Kidney epithelial cell (primary cell): ENCODE results near the gene RHEBL1. TPM values are rescaled to one million over a fixed set of nuclear protein-coding genes. Genes with fewer than 3 reads are reported as not detected.

Source experiments
- DNase-seq: peaks from one replicate; pipeline ENCODE4 v3.0.0-alpha.2; 2010; ENCODE audit warnings: low read depth
- H3K27me3 ChIP-seq: 2 replicates; pipeline ENCODE4 v1.6.0; 2011; ENCODE audit warnings: low read length; ENCODE audit not compliant: control insufficient read depth, insufficient read depth
- H3K36me3 ChIP-seq: 2 replicates; pipeline ENCODE4 v1.5.1; 2011; ENCODE audit warnings: low read length; ENCODE audit not compliant: control insufficient read depth, insufficient read depth
- H3K4me3 ChIP-seq: 2 replicates; pipeline ENCODE4 v1.5.1; 2011; ENCODE audit warnings: low read depth, mild to moderate bottlenecking, control low read depth, low read length
- total RNA-seq: library from RNA; depleted of rRNA; stranded (reverse); fragments of >200 nt; gene quantifications from 2 replicates; pipeline ENCODE4 v1.2.3, GENCODE V29; 2015
- TF ChIP-seq, protein P1 (sequence below): IDR thresholded peaks from 2 replicates; pipeline ENCODE4 v1.5.1; 2011; ENCODE audit warnings: mild to moderate bottlenecking, moderate library complexity, low read length, control low read depth, inconsistent platforms; ENCODE audit not compliant: insufficient read depth, poor library complexity, severe bottlenecking

RHEBL1 gene
- total RNA-seq, 1 donor from 2014 or later: 5.1 TPM

DNA sequence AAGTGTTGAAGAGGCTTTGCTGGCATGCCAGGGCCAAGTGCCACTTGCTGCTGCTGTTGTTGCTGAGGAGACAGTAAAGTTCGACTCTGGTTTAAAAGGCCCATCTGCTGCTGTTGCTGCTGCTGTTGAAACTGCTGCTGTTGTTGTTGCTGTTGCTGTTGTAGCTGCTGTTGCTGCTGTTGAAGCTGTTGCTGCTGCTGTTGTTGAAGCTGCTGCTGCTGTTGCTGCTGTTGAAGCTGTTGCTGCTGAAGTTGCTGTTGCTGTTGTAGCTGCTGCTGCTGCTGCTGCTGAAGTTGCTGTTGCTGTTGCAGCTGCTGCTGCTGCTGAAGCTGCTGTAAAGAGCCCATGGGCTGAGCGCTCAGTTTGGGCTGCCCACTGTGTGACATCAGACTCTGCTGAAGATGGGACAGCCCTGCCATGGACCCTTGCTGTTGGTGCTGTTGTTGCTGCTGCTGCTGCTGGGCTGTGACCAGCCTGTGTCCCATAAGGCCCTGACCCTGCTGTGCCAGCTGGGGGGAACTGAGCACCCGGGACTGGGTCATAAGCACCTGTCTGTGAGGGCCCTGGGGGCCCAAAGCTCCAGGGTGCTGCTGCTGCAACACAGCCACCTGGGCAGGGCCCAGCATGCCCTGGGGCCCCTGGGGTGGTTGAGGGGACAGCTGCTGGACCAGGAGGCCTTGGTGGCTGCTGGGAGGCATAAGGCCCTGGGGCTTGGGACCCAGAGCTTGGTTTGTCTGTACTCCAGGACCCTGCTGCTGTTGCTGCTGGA is 36.9 kb downstream of the RHEBL1 start:
- TF ChIP-seq, protein P1, sequence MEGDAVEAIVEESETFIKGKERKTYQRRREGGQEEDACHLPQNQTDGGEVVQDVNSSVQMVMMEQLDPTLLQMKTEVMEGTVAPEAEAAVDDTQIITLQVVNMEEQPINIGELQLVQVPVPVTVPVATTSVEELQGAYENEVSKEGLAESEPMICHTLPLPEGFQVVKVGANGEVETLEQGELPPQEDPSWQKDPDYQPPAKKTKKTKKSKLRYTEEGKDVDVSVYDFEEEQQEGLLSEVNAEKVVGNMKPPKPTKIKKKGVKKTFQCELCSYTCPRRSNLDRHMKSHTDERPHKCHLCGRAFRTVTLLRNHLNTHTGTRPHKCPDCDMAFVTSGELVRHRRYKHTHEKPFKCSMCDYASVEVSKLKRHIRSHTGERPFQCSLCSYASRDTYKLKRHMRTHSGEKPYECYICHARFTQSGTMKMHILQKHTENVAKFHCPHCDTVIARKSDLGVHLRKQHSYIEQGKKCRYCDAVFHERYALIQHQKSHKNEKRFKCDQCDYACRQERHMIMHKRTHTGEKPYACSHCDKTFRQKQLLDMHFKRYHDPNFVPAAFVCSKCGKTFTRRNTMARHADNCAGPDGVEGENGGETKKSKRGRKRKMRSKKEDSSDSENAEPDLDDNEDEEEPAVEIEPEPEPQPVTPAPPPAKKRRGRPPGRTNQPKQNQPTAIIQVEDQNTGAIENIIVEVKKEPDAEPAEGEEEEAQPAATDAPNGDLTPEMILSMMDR: no peak
- no peak for DNase-seq
- Histone ChIP-seq H3K36me3 (peaks cover 8% of the 10 kb centered on the region), H3K27me3 (no peaks in the 10 kb centered on the region), H3K4me3 (no peak overlapping the region)

DNA sequence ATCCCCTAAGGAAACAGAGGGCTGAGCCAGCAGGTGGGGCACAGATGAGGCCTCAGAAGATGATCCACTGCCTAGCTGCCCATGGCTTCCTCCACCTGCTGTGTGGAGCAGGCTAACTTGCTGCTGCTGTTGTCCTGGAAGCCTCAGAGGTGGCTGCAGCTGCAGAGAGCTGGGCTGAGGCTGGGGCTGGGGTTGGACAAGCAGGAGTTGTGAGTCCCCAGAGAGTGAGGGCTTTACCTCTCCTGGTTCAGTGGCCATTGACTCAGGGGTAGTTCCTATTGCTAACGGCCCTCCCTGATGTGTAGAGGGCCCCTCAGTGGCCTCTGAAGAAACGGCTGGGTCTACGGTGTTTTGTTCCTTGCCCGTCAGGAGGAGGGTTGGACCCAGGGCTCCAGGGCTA is 37.5 kb downstream of the RHEBL1 start:
- DNase-seq: no peak
- Histone ChIP-seq H3K36me3 (peaks cover 6% of the 10 kb centered on the region), H3K27me3 (no peaks in the 10 kb centered on the region), H3K4me3 (no peak overlapping the region)
- TF ChIP-seq, protein P1: no peak

DNA sequence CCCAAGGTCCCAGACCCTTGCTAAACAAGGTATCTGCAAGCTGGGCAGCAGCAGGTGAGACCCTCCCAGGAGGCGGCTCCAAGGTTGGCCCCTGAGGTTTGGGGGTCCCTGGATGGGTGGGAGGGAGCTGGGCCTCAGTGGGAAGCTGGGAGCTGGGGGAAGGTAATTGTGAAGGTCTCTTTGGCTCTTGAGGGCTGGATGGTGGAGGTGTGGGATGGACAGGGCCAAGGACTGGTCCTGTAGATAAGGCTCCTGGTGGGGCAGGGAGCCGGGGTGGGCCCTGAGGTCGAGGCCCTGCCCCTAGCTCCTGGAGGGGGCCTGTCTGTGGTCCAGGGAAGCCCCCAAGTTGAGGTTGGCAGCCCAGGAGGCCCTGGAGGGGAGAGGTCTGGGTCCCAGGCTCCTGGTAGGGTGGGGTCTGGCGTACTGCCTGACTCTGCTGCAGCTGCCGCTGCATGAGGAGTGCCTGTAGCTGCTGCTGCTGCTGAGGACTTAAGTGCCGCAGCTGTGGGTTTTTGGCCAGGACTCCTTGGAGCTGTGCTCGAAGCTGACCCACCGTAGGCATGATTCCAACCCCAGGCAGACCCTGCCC is 38.1 kb downstream of the RHEBL1 start:
- no peak overlapping the region for H3K4me3 ChIP-seq
- no peak for DNase-seq
- no peaks in the 10 kb centered on the region for H3K27me3 ChIP-seq
- peaks cover 6% of the 10 kb centered on the region for H3K36me3 ChIP-seq
- TF ChIP-seq, protein P1: no peak

DNA sequence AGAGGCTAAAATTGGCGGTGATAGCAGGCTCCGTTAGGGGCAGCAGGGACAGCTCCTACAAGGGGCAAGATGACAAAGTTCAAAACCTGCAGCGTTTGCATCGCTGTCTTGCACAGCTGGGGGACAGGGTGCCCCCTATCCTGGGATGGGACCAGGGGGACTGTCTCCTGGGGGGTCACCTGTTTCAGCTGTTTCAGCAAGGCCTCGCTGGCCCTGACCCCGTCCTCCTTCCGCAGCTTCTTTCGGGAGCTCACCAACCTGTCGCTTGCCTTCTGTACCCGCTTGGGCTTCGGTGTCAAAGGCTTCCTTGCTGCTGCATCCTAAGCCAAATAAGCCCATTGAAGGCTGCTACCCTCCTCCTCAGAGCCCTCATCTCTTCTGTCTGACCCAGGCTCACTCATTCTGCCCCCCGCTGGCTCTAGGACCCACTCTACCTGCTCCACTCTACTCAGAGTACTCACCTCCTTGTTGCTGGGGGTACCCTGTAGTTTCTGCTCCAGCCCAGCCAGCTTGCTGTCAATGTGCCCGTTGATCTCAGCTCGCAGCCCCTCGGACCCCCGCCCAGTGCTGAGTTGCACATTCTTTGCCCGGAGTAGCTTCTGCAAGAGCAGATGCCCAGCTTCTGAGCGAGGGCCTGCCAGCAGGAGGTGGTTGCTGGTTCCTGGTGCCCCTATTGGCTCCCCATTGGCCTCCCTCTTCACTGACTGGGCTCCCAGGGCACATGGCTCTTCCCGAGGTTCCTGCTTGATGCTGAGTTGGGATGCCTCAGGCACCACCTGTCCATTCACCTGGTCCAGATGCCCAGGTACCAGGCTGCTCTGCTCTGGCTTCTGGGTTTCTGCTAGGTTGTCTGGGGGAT is 38.8 kb downstream of the RHEBL1 start:
- TF ChIP-seq, protein P1: no peak
- no peak for DNase-seq
- Histone ChIP-seq H3K36me3 (peaks cover 7% of the 10 kb centered on the region), H3K4me3 (no peak overlapping the region), H3K27me3 (no peaks in the 10 kb centered on the region)

DNA sequence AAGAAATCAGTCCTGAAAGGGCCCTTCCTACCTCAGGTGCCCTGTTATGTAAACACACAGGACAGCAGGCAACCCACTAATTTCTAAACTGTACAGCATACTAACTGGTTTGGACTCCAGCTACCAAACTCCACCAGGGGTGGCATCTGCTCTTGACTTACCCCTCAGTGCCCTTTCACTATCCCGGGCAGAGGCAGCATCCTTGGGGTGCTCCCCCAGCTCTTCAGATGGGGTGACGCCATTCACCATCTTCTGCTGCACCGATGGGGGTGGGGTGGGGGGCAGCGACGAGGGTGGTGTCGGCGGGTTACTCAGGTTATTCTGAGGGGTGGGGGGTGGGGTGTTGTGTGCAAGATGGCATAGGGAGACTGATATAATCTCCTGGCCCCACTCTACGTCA is 39.7 kb downstream of the RHEBL1 start:
- no peaks in the 10 kb centered on the region for H3K27me3 ChIP-seq
- TF ChIP-seq, protein P1: no peak
- DNase-seq: no peak
- no peak overlapping the region for H3K4me3 ChIP-seq
- peaks cover 7% of the 10 kb centered on the region for H3K36me3 ChIP-seq
